ENCODE measurements around the gene CCDC85B. TPM values are rescaled to one million over a fixed set of nuclear protein-coding genes. Genes with fewer than 3 reads are reported as not detected.

The CCDC85B gene
- total and polyA plus RNA-seq, 2 of the 8 experiments (the other 6 are each of a cell fraction or from before 2014, with no cell fraction given) = 19.8 to 30.8 TPM

DNA sequence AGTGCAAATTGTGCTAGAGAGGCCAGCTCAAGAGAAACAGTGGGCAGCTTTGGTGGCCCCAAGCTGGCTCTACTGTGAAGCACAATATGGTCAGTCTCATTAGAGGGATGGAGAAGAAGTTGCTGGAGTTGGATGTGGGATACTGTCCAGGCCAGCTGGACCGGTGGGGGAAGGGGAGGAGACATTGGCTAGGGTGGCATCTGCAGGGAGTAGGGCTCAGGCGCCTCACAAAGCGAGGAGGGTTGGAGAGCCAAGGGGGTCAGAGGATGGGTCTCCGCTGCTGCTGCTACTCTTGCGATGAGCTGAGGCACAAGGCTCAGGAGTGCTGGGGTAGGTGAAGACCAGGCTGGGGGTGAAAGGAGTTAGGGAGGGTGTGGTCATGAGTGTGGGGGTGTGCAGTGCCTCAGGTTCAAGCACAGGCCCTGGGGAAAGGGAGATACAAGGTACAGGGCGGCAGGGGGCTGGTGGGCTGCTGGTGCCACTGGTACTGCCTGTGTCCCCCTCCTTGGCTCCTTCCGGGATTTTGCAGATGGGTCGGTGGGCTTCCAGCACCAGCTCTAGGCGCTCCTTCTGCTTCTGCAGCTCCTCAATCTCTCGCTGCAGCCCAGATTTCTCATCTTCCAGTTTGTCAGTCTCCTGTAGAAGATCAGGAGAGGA lies 2.3 kb downstream of the CCDC85B start (continued):
- TF ChIP-seq KDM5A (IDR thresholded peaks at IDR 0.05; ENCODE audit: low read length) (no peak), CTBP2 (IDR thresholded peaks at IDR 0.05; ENCODE audit: borderline replicate concordance, insufficient read depth, insufficient read length, low read length) (no peak), HDAC6 (IDR thresholded peaks at IDR 0.05; ENCODE audit: low read depth, low read length) (no peak), RFX5 (IDR thresholded peaks at IDR 0.05; ENCODE audit: borderline replicate concordance, low read depth, low read length) (no peak)

Data from H1 (cell line).